ENCODE results near the gene ZFP57.
A peak's percentile ranks its signal among the peaks of the same experiment; 100 is the strongest.

Gene ZFP57

GRCh38 chr6:29630315-29630714, 50.6 kb downstream of the ZFP57 start:
- H3K36me3 ChIP-seq (ENCODE audit: insufficient read depth, low read length): no peaks in the 10 kb centered on the region
- no peaks in the 10 kb centered on the region for H3K9me3 ChIP-seq (ENCODE audit: insufficient read depth, low read depth, low read length)
- no peaks in the 10 kb centered on the region for H3F3A ChIP-seq (ENCODE audit: low read depth)
- H2AFZ ChIP-seq (ENCODE audit: low read length): no peak overlapping the region
- H3K27me3 ChIP-seq (ENCODE audit: insufficient read depth, low read length, poor library complexity, severe bottlenecking): no peaks in the 10 kb centered on the region
- H3K4me2 ChIP-seq (ENCODE audit: low read depth, low read length, poor library complexity, severe bottlenecking): peak overlapping the region; percentile 80
- TF ChIP-seq EZH2phosphoT487 (IDR thresholded peaks at IDR 0.05; ENCODE audit: borderline replicate concordance): no peak
- TF ChIP-seq, protein P1, sequence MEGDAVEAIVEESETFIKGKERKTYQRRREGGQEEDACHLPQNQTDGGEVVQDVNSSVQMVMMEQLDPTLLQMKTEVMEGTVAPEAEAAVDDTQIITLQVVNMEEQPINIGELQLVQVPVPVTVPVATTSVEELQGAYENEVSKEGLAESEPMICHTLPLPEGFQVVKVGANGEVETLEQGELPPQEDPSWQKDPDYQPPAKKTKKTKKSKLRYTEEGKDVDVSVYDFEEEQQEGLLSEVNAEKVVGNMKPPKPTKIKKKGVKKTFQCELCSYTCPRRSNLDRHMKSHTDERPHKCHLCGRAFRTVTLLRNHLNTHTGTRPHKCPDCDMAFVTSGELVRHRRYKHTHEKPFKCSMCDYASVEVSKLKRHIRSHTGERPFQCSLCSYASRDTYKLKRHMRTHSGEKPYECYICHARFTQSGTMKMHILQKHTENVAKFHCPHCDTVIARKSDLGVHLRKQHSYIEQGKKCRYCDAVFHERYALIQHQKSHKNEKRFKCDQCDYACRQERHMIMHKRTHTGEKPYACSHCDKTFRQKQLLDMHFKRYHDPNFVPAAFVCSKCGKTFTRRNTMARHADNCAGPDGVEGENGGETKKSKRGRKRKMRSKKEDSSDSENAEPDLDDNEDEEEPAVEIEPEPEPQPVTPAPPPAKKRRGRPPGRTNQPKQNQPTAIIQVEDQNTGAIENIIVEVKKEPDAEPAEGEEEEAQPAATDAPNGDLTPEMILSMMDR (conservative IDR thresholded peaks at IDR 0.05; ENCODE audit: low read length): no peak
- peaks cover 25% of the 10 kb centered on the region for H3K4me1 ChIP-seq (ENCODE audit: insufficient read depth, low read length, poor library complexity, severe bottlenecking)
- H3K4me3 ChIP-seq (ENCODE audit: low read length, poor library complexity, severe bottlenecking): no peak overlapping the region
- no peaks in the 10 kb centered on the region for H4K20me1 ChIP-seq (ENCODE audit: insufficient read depth, low read length, poor library complexity, severe bottlenecking)
- H3K9me2 ChIP-seq (replicated peaks; ENCODE audit: low read depth, low read length): no peaks in the 10 kb centered on the region
- H3K9ac ChIP-seq (ENCODE audit: low read depth, low read length, poor library complexity, severe bottlenecking): no peak overlapping the region
- H3K79me2 ChIP-seq (ENCODE audit: insufficient read depth, low read length): no peaks in the 10 kb centered on the region

GRCh38 chr6:29629571-29629970, 51.4 kb downstream of the ZFP57 start:
- Histone ChIP-seq H3K9me3 (ENCODE audit: insufficient read depth, low read depth, low read length) (no peaks in the 10 kb centered on the region), H3K4me1 (ENCODE audit: insufficient read depth, low read length, poor library complexity, severe bottlenecking) (peaks cover 25% of the 10 kb centered on the region), H3K27me3 (ENCODE audit: insufficient read depth, low read length, poor library complexity, severe bottlenecking) (no peaks in the 10 kb centered on the region), H2AFZ (ENCODE audit: low read length) (no peak overlapping the region), H3K36me3 (ENCODE audit: insufficient read depth, low read length) (no peaks in the 10 kb centered on the region), H3K9me2 (replicated peaks; ENCODE audit: low read depth, low read length) (no peaks in the 10 kb centered on the region), H3K4me2 (ENCODE audit: low read depth, low read length, poor library complexity, severe bottlenecking) (peak overlapping the region; percentile 83), H3K4me3 (ENCODE audit: low read length, poor library complexity, severe bottlenecking) (peak overlapping the region; percentile 78), H3K79me2 (ENCODE audit: insufficient read depth, low read length) (no peaks in the 10 kb centered on the region), H3F3A (ENCODE audit: low read depth) (no peaks in the 10 kb centered on the region), H4K20me1 (ENCODE audit: insufficient read depth, low read length, poor library complexity, severe bottlenecking) (no peaks in the 10 kb centered on the region), H3K9ac (ENCODE audit: low read depth, low read length, poor library complexity, severe bottlenecking) (no peak overlapping the region)
- TF ChIP-seq, protein P1 (conservative IDR thresholded peaks at IDR 0.05; ENCODE audit: low read length): no peak
- no peak for TF ChIP-seq EZH2phosphoT487 (IDR thresholded peaks at IDR 0.05; ENCODE audit: borderline replicate concordance)

- Histone ChIP-seq H3K36me3 (ENCODE audit: insufficient read depth, low read length) (no peaks in the 10 kb centered on the region), H3K4me2 (ENCODE audit: low read depth, low read length, poor library complexity, severe bottlenecking) (peak overlapping the region; percentile 83), H3K9me2 (replicated peaks; ENCODE audit: low read depth, low read length) (no peaks in the 10 kb centered on the region), H3K27me3 (ENCODE audit: insufficient read depth, low read length, poor library complexity, severe bottlenecking) (no peaks in the 10 kb centered on the region), H3K79me2 (ENCODE audit: insufficient read depth, low read length) (no peaks in the 10 kb centered on the region), H3K4me3 (ENCODE audit: low read length, poor library complexity, severe bottlenecking) (peak overlapping the region; percentile 78), H3K4me1 (ENCODE audit: insufficient read depth, low read length, poor library complexity, severe bottlenecking) (peaks cover 25% of the 10 kb centered on the region), H3F3A (ENCODE audit: low read depth) (no peaks in the 10 kb centered on the region), H2AFZ (ENCODE audit: low read length) (peak overlapping the region; percentile 84), H3K9me3 (ENCODE audit: insufficient read depth, low read depth, low read length) (no peaks in the 10 kb centered on the region), H4K20me1 (ENCODE audit: insufficient read depth, low read length, poor library complexity, severe bottlenecking) (no peaks in the 10 kb centered on the region), H3K9ac (ENCODE audit: low read depth, low read length, poor library complexity, severe bottlenecking) (peak overlapping the region; percentile 74)
- no peak for TF ChIP-seq EZH2phosphoT487 (IDR thresholded peaks at IDR 0.05; ENCODE audit: borderline replicate concordance)
- TF ChIP-seq, protein P1 (conservative IDR thresholded peaks at IDR 0.05; ENCODE audit: low read length): peak; percentile 65
These were observed 52.3 kb downstream of the ZFP57 start for GRCh38 chr6:29628419-29629281.
